WI38 (cell line): ENCODE measurements around the gene PDE4D.

Experiments used
- H3K4me3 ChIP-seq: 2 replicates; pipeline ENCODE4 v1.5.1; 2011; ENCODE audit warnings: low read depth, mild to moderate bottlenecking, control low read depth, low read length
- TF ChIP-seq, protein P1 (sequence below): IDR thresholded peaks from 2 replicates; pipeline ENCODE4 v1.5.1; 2012; ENCODE audit warnings: low read depth, mild to moderate bottlenecking, control low read depth, low read length

The PDE4D gene

DNA sequence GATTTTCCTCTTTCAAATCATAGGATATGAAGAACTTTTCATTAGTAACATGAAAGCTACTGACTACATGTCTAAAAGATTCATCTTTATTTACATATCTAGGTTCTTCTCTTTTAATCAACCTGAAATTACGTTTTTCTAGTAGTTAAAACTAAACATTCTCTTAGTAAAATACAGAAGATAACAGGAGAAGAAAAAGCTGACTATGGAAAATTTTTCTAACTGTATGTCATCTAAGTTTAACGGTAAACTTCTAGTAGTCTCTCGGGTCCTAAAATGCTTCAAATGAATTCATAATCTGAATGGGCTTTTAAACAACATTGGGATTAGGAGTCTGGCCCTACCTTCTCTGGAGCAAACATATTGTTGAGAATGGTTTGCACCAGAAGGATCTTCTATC is 151.9 kb downstream of the PDE4D start:
- TF ChIP-seq, protein P1, sequence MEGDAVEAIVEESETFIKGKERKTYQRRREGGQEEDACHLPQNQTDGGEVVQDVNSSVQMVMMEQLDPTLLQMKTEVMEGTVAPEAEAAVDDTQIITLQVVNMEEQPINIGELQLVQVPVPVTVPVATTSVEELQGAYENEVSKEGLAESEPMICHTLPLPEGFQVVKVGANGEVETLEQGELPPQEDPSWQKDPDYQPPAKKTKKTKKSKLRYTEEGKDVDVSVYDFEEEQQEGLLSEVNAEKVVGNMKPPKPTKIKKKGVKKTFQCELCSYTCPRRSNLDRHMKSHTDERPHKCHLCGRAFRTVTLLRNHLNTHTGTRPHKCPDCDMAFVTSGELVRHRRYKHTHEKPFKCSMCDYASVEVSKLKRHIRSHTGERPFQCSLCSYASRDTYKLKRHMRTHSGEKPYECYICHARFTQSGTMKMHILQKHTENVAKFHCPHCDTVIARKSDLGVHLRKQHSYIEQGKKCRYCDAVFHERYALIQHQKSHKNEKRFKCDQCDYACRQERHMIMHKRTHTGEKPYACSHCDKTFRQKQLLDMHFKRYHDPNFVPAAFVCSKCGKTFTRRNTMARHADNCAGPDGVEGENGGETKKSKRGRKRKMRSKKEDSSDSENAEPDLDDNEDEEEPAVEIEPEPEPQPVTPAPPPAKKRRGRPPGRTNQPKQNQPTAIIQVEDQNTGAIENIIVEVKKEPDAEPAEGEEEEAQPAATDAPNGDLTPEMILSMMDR, result no peak
- no peak overlapping the region for H3K4me3 ChIP-seq

DNA sequence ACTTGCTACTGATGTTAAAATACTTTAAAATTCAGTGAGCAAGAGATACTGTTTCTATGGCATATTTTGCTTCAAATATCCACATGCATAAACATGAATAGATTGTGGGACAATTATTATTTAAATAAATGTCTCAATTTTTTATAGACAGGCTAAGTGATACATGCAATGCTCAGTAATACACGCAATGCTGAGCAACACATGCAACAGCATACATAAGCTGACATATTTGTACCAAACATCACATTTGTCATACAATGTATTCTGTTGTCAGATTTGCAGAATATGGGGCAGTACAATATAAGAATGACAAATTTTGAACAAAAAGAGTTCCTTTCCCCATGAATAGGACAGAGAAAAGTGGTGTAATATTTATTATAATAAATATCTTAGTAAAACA is 155.5 kb downstream of the PDE4D start:
- no peak overlapping the region for H3K4me3 ChIP-seq
- TF ChIP-seq, protein P1, result no peak

DNA sequence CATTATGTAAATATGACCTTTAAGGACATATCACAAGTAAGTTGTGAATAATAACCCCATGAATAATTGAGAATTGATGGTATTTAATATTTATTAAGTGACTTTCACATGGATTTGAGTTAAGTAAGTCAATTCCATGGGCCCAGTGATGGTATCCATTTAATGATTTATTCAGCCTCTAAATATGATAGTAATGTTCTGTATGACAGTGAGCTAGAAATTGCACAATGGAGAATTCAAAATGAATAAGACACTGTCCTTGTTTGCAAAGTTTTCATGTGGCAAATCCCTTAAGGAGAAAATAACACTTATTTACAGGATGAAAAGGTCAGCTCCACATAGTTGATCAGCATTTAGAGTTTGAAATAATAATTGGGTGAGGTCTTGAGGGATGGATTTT is 160.7 kb downstream of the PDE4D start:
- TF ChIP-seq, protein P1, result no peak
- H3K4me3 ChIP-seq, result no peak overlapping the region

DNA sequence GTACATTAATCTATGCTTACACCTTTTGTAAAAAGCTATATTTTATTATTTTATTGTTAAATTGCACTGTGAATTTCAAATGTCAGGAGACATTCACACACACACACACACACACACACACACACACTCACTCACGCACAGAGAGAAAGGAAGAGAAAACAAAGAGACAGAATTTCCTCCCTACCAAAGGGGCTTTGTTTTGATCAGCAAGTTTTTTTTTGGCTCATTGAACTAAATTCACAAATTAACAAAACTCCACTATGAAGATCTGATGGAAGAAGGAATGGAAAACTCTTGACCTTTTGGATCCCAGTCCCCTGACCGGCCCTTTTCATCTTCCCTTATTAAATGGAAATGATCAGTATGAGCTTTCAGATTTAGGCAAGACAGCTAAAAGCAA is 161.2 kb downstream of the PDE4D start:
- H3K4me3 ChIP-seq, result no peak overlapping the region
- TF ChIP-seq, protein P1, result no peak

DNA sequence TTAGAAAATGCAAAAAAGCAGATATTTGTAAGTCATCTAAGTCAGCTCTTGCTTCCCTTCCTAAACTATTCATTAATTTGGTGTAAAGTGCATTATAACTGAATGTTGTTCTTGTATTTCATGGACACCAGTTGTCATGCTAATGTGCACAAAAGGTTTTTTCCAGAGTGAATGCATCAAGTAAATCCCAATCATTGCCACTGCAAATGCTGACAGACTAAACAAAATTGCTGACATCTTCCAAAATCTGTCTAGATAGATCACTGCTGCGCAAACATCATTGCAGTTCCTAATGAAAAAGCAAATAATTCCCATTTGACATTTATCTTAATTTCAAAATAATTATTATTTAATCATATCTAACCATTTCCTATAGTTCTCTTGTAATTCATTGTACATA is 161.7 kb downstream of the PDE4D start:
- TF ChIP-seq, protein P1, result no peak
- H3K4me3 ChIP-seq, result no peak overlapping the region

DNA sequence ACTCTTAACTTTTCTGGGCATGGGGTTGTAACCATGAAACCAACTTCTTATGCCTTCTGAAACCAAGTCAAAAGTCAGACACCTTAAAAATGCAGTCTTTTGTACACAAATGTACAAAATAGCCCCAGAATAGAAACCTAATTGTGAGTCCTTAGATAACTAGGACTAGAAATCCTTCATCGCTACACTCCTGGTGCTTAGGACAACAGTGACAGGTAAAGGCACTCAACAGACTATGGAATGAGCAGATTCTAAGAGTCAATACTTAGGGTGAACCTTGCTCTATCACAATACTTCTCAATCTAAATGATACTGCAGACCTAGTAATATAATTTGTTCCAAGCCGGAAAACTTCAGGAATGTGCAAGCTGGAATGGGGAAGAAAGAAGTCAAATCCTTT is 163.7 kb downstream of the PDE4D start:
- H3K4me3 ChIP-seq, result no peak overlapping the region
- TF ChIP-seq, protein P1, result no peak

DNA sequence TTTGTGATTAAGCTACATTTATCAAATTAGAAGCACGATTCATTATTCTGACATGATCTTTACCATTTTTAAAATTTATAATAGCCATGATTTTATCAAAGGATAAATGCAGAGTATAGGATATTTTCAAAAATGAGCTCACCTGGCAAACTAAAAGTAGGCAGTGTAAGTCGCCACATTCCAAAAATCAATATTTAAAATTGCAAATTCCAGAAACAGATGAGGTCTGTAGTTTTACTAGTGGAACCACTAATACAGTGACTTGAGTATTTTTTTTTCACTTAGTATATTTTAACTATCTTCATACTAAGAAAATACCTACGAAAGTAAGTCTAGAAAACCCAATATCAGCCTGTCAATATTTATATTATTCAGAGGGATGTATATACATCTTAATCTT is 164.2 kb downstream of the PDE4D start:
- no peak overlapping the region for H3K4me3 ChIP-seq
- TF ChIP-seq, protein P1, result no peak
